GM21529 (cell line): ENCODE results near the gene SGMS1.
A peak's percentile ranks its signal among the peaks of the same experiment; 100 is the strongest.
"Not testable (repeated sequence)": the region's sequence is repeated elsewhere in the genome, so short reads cannot be mapped to it uniquely, and the experiment has no call there.

Experiments used
- ATAC-seq: cut with Tn5 transposase; IDR thresholded peaks from one replicate; pipeline ENCODE4 v1.9.1; 2021; ENCODE audit not compliant: unreplicated experiment

Gene SGMS1

DNA sequence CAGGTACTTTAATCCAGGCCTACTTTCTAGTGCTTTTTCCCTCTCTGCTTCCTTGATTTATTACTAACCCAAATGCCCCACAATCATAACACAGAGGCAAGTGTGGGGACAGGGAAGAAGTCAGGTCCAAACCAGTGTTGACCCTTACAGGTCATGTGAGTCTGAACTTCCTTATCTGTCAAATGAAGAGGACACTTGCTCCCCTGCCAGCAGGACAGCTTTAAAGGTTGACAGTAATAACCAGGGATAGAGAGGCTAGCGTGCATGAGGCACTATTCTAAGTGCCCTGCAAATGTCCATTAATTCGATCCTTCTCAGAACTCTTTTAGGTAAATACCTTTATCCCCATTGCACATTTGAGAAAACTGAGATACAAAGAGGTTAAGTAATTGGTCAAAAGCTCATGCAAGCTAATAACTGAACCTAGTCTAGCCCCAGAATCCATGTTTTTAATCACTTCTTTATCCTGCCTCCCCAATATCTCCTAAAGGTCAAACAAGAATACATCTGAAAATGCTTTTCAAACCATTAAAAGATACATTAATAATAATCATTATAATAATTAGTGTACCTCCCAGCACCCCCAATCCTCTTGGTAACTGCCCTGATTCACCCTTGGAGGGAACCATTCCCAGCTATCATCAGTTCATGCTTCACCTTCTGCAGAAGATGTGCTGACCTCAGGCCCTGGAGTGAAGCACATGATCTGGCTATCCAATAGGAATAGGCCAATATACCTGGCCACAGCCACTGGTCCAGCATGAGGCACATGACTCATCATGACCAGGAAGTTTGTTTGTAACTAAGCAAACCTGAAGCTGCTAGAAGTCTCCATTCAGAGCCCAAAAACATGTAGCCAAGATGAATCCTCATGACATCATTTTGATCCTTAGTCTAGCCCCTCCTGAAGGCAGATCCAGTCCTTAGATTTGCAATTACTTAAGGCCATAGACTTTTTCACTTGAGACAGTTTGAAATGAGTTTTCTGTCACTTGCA lies 40.7 kb downstream of the SGMS1 start:
- ATAC-seq: no peak

- ATAC-seq: no peak
Observed at GRCh38 chr10:50582046-50582445, 41.7 kb downstream of the SGMS1 start.

DNA sequence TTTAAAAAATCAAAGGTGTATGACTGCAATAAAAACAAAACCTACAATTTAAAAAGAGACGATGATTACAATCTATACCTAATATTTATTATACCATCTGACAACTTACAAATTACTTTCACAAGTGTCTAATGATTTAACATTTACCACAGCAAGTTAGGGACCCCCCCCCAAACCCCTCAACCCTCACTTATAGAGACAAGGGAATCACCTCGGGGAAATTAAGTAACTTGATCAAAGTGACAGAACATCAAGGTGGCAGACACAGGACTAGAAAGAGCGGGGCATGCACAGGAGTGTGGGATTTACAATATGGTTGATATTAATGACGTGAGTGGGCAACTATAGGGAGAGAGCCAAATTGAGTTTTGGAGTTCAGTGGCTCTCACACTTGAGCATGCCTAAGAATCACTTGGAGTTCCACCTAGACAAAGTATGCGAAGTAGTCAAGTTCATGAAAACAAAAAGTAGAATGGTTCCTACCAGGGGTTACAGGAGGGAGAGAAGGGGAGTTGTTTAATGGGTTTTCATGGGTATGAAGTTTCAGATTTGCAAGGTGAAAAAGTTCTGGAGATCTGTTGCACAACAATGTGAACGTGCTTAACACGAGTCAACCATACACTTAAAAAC lies 43.4 kb downstream of the SGMS1 start:
- ATAC-seq: no peak

DNA sequence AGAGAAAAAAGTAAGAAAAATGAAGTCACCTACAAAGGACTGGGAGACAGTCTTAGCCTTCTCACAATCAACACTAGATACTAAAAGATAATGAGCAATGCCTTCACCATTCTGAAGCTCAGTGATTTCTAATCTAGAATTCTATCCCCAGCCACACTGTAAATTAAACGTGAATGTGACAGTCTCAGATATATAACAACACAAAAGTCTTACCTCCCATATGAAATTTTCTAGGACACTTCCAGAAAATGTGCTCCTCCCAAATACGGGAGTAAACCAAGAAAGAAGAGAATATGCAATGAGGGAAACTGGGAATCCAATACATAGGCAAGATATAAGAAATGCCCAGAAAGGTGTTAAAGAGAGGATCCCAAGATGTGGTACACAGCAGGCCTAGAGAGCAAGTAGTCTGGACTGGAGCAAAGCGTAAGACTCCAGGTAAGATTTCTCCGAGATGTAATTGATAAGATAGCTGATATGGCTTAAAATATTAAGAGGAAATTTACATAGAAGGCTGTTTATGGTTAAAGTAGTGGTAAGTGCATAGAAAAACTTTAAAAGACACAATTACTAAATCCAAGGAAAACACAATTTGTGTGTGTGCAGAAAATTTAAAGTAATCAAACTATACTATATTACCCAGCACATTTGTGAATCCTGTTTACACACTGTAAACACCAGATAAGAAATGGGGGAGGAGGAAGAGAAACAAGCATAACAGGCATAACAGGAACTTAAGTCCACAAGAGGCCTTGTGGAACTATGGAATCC lies 44.1 kb downstream of the SGMS1 start:
- no peak for ATAC-seq

DNA sequence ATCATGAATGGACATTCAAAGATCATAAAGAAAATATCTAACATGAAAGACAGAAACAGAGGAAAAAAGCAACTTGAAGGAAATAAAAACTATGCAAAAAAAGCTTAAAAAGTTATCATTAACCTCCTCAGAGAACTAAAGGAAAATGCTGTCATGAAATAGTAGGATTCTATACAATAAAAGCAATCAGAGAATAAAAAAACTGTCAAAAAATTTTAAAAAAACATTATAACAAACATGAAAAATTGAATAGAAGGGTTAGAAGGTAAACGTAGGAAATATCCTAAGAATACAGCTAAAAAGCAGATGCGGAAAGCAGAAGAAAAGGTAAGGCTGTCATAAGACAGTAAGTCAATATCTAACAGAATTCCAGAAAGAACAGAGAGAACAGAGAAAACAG lies 44.8 kb downstream of the SGMS1 start:
- no peak for ATAC-seq

GRCh38 chr10:50577681-50578350 lies 45.9 kb downstream of the SGMS1 start:
- peak; percentile 60 for ATAC-seq

DNA sequence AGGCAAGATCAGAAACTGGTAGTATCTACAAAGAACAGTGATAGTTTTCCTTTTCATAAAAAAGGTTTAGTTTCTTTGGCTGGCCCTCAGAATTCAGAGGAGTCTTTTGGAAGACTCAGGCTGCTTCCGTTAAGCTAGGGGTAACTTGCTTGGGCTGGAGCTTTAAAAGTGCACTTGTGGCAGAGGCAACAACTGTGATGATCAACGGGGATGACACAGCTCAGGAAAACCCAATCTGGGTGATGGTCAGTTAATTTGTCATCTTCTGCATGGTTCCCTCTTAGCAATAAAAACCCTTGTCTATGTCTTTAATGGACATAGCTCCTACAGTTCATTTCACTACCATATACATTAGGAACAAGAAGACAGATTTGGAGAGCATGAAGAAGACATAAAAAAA lies 46.7 kb downstream of the SGMS1 start:
- no peak for ATAC-seq

GRCh38 chr10:50576245-50576815 lies 47.4 kb downstream of the SGMS1 start:
- ATAC-seq: no peak

- no peak for ATAC-seq
Observed at GRCh38 chr10:50575477-50576244, 48.1 kb downstream of the SGMS1 start.

GRCh38 chr10:50574931-50575330 lies 48.8 kb downstream of the SGMS1 start:
- ATAC-seq: no peak

DNA sequence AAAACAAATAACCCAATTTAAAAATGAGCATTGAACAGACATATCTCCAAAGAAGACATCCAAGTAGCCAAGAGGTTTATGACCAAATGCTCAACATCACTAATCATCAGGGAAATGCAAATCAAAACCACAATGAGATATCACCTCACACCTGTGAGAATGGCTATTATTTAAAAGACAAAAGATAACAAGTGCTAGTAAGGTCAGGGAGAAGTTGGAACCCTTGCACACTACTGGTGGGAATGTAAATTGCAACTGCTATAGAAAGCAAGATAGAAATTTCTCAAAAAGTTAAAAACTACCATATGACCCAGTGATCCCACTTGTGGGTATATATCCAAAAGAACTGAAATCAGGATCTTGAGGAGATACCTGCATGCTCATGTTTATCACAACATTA lies 49.5 kb downstream of the SGMS1 start:
- ATAC-seq: no peak

- no peak for ATAC-seq
Observed at GRCh38 chr10:50572017-50572491, 51.7 kb downstream of the SGMS1 start.

DNA sequence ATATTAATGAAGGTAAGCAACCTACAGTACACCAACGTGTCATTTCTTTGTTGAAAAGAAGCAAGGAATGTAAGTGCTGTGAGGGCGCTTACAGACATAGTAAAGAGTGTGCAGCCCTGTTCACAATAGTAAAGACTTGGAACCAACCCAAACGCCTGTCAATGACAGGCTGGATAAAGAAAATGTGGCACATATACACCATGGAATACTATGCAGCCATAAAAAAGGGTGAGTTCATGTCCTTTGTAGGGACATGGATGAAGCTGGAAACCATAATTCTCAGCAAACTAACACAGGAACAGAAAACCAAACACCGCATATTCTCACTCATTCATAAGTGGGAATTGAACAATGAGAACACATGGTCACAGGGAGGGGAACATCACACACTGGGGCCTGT lies 55.0 kb downstream of the SGMS1 start:
- ATAC-seq: not testable (repeated sequence)

- no peak for ATAC-seq
Observed at GRCh38 chr10:50567384-50567783, 56.4 kb downstream of the SGMS1 start.

DNA sequence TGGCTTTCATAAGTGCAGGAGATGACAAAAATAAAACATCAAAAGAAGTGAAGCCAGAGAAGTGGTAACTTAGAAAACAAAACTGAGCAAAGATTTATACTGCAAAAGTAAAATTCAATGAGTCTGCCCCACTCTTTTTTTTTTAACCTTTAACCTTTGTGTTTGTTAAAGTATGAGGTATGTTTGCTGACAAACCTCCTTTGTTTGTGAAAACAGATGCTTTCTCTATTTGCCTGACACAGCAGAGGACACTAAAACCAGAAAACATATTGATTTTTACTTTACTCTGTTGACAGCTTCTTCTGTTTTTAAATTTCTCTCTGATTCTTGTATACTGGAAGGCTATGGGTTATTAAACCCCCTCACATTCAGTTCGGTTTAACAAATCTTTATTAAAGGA lies 57.6 kb downstream of the SGMS1 start:
- ATAC-seq: no peak

DNA sequence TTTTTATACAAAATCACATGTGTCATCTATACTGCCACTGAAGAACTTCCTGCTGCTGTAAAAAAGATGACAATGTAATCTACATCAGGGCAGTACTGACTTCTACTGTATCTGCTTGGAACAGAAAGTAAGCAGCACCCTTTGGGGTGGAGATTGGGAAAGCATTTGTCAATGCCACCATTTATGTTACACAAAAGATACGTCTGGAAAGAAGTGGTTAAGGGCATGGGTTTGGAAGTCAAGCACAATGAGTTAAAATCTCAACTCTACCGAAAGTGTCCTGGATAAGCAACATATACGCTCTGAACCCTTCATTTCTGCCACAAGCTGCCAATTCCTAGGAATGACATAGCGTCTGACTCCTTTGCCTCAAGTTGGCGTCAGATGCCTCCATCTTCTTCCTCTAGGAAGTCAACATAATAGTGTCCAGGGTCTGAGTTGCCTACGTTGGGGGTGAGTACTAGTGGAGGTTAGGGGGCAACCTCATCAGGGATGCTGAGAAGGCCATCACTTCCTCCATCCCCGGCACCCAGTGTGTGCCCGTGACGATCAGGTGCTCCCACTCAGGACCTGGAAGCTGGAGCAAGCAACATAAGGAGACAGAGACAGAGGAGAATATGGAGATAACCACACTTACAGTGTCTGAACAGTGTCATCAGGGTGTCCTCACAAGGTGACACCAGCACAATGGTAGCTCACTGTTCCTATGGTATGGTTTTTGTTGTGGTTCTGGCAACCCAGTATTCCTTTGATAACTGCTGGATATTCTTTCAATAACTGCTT lies 58.3 kb downstream of the SGMS1 start:
- no peak for ATAC-seq

DNA sequence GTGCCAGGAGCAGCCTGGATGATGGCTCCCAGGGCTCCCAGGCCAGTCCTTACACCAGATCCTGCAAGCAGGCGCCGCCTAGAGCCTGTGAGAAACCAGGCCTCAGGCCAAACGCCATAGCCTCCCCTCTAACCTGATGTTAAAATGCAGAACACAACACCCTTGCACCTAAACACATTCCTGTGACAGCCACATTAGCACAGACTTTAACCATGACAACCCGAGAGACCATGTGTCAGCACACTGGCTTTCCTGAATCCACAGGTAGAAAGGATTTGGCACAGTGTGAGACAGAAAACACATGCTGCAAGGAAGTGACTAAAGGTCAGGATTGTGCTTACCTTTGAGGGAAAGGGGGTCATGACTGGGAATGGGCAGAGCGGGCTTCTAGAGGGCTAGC lies 59.9 kb downstream of the SGMS1 start:
- ATAC-seq: no peak

GRCh38 chr10:50561816-50562215 lies 61.9 kb downstream of the SGMS1 start:
- ATAC-seq: no peak

DNA sequence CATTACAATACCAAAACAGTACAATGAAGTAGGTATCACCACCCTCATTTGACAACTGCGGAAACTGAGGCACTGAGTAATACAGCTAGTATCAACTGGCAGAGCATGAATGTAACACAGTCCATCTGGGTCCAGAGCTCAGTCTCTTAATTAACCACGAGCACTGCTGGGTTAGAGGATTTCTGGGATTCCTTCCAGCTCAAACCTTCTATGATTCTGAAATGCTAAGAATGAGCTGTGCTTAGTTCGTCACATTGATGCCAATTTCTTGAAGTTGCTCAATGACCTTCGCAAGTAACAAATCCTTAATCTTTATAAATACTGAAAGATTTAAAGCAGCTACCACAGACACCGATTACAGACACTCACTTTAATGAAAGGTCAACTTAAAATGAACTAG lies 62.5 kb downstream of the SGMS1 start:
- ATAC-seq: no peak
